LNCAP (cell line): ENCODE measurements around the gene OAF.

Experiments
- TF ChIP-seq, protein P1 (sequence below): fragments of 450-650 bp; IDR thresholded peaks from 2 replicates; pipeline ENCODE4 v1.5.1; 2017; ENCODE audit warnings: mild to moderate bottlenecking

OAF gene

DNA sequence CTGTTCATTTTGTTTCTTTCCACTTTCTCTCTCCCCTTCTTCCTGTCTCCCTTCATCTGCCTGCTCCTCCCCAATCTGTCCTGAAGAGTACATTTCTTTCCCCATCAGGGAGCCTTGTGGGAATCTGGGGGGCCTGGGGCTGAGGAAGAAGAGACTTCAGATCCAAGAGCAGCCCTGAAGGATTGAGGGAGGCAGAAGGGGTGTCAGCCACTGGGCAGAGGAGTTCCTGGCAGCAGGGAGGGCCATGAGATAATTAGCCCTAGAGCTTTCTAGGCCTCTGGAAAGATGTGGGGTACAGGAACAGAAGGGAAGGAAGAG is 24.4 kb upstream of the OAF start:
- TF ChIP-seq, protein P1, sequence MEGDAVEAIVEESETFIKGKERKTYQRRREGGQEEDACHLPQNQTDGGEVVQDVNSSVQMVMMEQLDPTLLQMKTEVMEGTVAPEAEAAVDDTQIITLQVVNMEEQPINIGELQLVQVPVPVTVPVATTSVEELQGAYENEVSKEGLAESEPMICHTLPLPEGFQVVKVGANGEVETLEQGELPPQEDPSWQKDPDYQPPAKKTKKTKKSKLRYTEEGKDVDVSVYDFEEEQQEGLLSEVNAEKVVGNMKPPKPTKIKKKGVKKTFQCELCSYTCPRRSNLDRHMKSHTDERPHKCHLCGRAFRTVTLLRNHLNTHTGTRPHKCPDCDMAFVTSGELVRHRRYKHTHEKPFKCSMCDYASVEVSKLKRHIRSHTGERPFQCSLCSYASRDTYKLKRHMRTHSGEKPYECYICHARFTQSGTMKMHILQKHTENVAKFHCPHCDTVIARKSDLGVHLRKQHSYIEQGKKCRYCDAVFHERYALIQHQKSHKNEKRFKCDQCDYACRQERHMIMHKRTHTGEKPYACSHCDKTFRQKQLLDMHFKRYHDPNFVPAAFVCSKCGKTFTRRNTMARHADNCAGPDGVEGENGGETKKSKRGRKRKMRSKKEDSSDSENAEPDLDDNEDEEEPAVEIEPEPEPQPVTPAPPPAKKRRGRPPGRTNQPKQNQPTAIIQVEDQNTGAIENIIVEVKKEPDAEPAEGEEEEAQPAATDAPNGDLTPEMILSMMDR = no peak

GRCh38 chr11:120186774-120187591 is 23.8 kb upstream of the OAF start:
- TF ChIP-seq, protein P1 = no peak

DNA sequence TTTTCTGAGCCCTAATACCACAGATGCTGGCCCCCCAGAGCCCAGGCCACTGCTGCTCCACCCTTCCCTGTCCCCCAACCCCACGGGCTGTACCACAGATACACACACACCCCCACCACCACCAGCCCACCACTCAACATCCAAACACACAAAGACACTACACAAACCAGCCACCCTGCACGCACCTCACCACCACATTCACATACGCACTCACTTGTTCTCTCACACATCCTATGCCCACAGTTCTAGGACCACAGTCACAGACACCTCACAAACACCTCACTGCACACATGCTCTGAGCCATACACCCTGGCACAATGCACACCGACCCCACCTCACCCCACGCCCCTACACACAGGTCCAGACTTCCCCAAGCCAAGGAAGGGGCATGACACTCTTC is 22.5 kb upstream of the OAF start:
- TF ChIP-seq, protein P1 = no peak

DNA sequence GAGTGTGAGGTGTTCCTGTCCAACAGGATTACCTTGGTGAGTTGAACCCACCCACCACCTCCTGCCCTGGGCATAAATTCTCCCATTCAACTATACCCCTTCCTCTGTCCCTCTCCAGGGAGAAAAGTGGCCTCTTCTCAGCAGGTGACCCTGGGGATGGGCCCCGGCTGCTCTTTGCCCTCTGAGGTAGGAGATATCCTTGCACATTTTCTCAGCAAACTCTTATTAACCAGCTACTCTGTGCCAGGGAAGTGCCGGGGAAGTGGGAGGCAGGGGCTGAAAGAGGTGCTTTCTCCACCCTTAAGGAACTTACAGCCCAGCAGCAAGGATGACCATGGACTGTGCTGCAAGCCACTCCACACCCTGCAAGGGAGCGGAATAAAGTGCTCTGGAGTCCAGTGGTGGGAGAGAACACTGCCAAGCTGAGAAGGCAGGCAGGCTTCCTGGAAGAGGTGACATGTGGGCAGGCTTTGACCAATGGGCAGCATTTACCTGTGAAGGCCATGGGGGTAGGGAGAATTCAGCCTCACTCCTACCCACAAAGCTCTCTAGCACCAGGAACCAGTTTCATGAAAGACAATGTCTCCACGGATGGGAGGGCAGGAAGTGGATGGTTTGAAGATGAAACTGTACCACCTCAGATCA is 21.9 kb upstream of the OAF start:
- TF ChIP-seq, protein P1 = no peak

GRCh38 chr11:120191058-120191457 is 19.8 kb upstream of the OAF start:
- TF ChIP-seq, protein P1 = no peak

GRCh38 chr11:120192831-120193625 is 17.8 kb upstream of the OAF start:
- TF ChIP-seq, protein P1 = no peak

DNA sequence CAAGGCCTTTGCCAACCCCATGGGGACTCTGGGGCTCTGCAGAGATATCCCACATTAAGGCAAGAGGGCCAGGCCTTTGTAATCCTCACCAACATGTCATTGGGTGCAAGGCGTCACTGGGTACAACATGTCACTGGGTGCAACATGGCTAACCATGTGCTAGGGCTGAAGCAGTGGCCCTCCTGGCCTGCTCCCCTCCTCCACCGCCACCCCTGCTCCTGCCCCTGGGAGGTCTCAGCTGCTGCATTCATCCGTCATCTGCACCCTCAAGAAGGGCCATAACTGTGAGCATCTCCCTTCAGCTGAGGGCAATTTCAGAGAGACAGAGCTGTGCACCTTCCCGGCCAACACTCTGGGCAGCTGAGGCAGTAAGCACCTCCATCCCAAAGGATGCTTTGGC is 16.7 kb upstream of the OAF start:
- TF ChIP-seq, protein P1 = no peak
